DMS153 treated with DMSO at 0.1 percent for 48 hours (cell line): ENCODE data around the gene C16orf54.
"Not testable (repeated sequence)": the region's sequence is repeated elsewhere in the genome, so short reads cannot be mapped to it uniquely, and the experiment has no call there.

Experiments
- DNase-seq: peaks from one replicate; lab custom pipeline; 2025; ENCODE audit not compliant: unreplicated experiment; lab: John Stamatoyannopoulos, UW

C16orf54 gene

GRCh38 chr16:29710227-29711219 lies 35.3 kb downstream of the C16orf54 start:
- DNase-seq: peak; percentile 10

GRCh38 chr16:29709657-29710056 lies 36.1 kb downstream of the C16orf54 start:
- not testable (repeated sequence) for DNase-seq

- no peak for DNase-seq
Measured at GRCh38 chr16:29708917-29709600, 36.7 kb downstream of the C16orf54 start.

DNA sequence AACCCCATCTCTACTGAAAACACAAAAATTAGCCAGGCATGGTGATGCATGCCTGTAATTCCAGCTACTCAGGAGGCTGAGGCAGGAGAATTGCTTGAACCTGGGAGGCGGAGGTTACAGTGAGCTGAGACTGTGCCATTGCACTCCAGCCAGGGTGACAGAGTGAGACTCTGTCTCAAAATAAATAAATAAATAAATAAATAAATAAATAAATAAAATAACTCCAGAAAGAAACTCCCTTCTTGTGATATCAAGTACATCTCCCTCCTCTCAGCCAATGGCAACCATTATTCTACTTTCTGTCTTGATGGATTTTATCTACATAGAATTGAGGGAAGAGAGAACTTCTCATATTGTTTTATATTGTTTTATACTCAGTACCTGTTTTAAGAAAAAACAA lies 38.6 kb downstream of the C16orf54 start:
- DNase-seq: not testable (repeated sequence)

- no peak for DNase-seq
Measured at GRCh38 chr16:29705030-29705429, 40.8 kb downstream of the C16orf54 start.

- DNase-seq: no peak
Measured at GRCh38 chr16:29702269-29702668, 43.5 kb downstream of the C16orf54 start.

DNA sequence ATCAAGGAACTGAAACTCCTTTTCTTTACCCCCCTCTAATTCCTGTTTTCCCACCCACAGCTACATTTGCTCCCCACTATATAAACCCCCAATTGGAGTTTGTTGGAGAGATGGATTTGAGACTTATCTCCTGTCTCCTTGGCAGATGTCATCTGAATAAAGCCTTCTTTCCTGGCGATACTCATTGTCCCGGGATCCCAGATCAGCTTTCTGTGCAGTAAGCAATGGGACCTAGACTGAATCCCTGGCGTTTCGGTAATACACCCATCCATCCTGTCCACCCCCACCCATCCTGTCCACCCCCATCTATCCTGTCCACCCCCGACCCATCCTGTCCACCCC lies 44.6 kb downstream of the C16orf54 start:
- no peak for DNase-seq

GRCh38 chr16:29700253-29700987 lies 45.4 kb downstream of the C16orf54 start:
- DNase-seq: peak; percentile 35

- DNase-seq: no peak
Measured at GRCh38 chr16:29699324-29700219, 46.2 kb downstream of the C16orf54 start.

DNA sequence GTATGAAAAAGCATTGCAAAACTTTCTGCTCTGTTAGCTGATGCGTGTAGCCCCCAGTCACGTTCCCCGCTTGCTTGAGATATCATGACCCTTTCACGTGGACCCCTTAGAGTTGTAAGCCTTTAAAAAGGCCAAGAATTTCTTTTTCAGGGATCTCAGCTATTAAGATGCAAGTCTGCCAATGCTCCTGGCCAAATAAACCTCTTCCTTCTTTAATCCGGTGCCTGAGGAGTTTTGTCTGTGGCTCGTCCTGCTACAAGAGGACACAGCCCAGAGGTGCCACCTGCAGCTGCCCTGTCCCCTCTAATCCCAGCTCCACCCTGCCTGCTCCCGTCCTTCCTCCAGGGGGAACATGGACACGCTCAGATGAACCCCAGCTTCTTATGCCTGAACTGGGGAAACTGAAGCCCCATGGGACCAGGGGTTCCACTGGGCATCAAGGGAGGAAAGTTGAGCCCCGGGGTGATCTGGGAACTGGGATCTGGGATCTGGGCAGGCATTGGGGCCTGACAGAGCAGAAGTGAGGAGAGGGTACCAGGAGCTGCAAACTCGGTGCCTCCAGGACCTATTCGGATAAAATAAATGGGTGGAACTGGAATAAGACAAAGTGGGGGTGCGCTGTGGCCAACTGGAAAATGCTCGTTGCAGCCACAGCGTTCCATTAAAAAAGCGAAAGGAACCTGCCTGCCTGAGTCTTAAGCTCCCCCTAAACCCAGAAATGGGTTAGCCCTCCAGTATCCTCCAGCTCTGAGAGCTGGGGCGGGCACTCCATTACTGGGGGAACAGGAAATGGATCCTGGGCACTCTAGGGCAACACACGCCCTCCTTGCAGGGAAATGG lies 47.1 kb downstream of the C16orf54 start:
- no peak for DNase-seq

GRCh38 chr16:29698042-29698441 lies 47.7 kb downstream of the C16orf54 start:
- DNase-seq: no peak

GRCh38 chr16:29697391-29697790 lies 48.4 kb downstream of the C16orf54 start:
- DNase-seq: no peak

GRCh38 chr16:29696881-29697331 lies 48.9 kb downstream of the C16orf54 start:
- no peak for DNase-seq

GRCh38 chr16:29695675-29696074 lies 50.1 kb downstream of the C16orf54 start:
- not testable (repeated sequence) for DNase-seq

- no peak for DNase-seq
Measured at GRCh38 chr16:29694384-29695195, 51.2 kb downstream of the C16orf54 start.

GRCh38 chr16:29692606-29693005 lies 53.2 kb downstream of the C16orf54 start:
- DNase-seq: not testable (repeated sequence)
